Activated CD4-positive, alpha-beta memory T cell treated with anti-CD3 and anti-CD28 coated beads, Interleukin-2, amount 10 ng/mL, durations not matched to agents 7 days and 5 days (primary cell): Measurements from ENCODE around the gene FARP1. TPM values are rescaled to one million over a fixed set of nuclear protein-coding genes. Genes with fewer than 3 reads are reported as not detected.
A peak's percentile ranks its signal among the peaks of the same experiment; 100 is the strongest.

Experiments
- CTCF ChIA-PET: fragments of 350-600 bp; sonication (Branson Sonifier 250); formaldehyde crosslinking; loops from one replicate; lab custom pipeline; 2021; ENCODE audit warnings: antibody characterized with exemption, inconsistent platforms; lab: Charles Lee
- POLR2A ChIA-PET: fragments of 350-600 bp; sonication (Branson Sonifier 250); formaldehyde crosslinking; loops from one replicate; lab custom pipeline; 2021; ENCODE audit warnings: antibody characterized with exemption; lab: Charles Lee
- DNase-seq: peaks from one replicate; pipeline ENCODE4 v3.0.0-alpha.2; 2020
- H3K27ac Mint-ChIP-seq: one replicate; pipeline ENCODE4 v1.8.0; 2021; ENCODE audit warnings: mild to moderate bottlenecking, mixed read lengths
- H3K27me3 Mint-ChIP-seq: one replicate; pipeline ENCODE4 v1.8.0; 2021; ENCODE audit warnings: mixed read lengths
- H3K36me3 Mint-ChIP-seq: one replicate; pipeline ENCODE4 v1.8.0; 2021; ENCODE audit warnings: low read depth, mixed read lengths
- H3K4me1 Mint-ChIP-seq: one replicate; pipeline ENCODE4 v1.8.0; 2021; ENCODE audit warnings: mixed read lengths
- H3K4me3 Mint-ChIP-seq: one replicate; pipeline ENCODE4 v1.8.0; 2021; ENCODE audit warnings: mild to moderate bottlenecking, mixed read lengths
- H3K9me3 Mint-ChIP-seq: one replicate; pipeline ENCODE4 v1.8.0; 2021; ENCODE audit warnings: mixed read lengths
- total RNA-seq, 2 experiments: library from RNA; stranded (reverse); gene quantifications; one replicate each; pipeline ENCODE4 v1.2.3, GENCODE V29; 2021

Gene FARP1
- total RNA-seq, 2 experiments from 2014 or later = 0.50 to 0.75 TPM

GRCh38 chr13:98439126-98439828 lies 296.4 kb downstream of the FARP1 start:
- Mint-ChIP-seq H3K9me3 (no peaks in the 10 kb centered on the region), H3K36me3 (no peaks in the 10 kb centered on the region), H3K27me3 (no peaks in the 10 kb centered on the region), H3K27ac (no peak overlapping the region), H3K4me1 (no peaks in the 10 kb centered on the region), H3K4me3 (no peak overlapping the region)
- CTCF ChIA-PET = no interaction called here
- POLR2A ChIA-PET = no interaction called here
- DNase-seq = no peak

DNA sequence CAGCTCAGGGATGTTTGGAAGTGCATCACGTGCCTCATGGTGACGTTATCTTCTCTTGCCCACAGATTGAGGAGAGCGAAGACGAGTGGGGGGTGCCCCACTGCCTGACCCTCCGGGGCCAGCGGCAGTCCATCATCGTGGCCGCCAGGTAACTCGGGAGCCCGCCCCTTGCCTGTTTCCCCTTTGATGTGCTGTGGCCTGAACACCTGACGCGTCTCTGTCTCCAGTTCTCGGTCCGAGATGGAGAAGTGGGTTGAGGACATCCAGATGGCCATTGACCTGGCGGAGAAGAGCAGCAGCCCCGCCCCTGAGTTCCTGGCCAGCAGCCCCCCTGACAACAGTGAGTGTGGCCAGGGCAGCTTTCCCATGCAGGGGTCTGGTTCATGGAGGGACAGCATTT lies 297.0 kb downstream of the FARP1 start:
- POLR2A ChIA-PET = no interaction called here
- no peaks in the 10 kb centered on the region for H3K27me3 Mint-ChIP-seq
- CTCF ChIA-PET = interaction anchor here (1.3 to 1.4 kb wide), 2 partner anchors 213 to 233 kb away, joined by 3 to 4 read pairs; no protein-coding TSS in a partner anchor
- DNase-seq = no peak
- no peak overlapping the region for H3K27ac Mint-ChIP-seq
- H3K9me3 Mint-ChIP-seq = no peaks in the 10 kb centered on the region
- H3K4me1 Mint-ChIP-seq = no peaks in the 10 kb centered on the region
- no peaks in the 10 kb centered on the region for H3K36me3 Mint-ChIP-seq
- H3K4me3 Mint-ChIP-seq = no peak overlapping the region

- H3K4me3 Mint-ChIP-seq = no peak overlapping the region
- no peak for DNase-seq
- peaks cover 4% of the 10 kb centered on the region for H3K4me1 Mint-ChIP-seq
- no peaks in the 10 kb centered on the region for H3K36me3 Mint-ChIP-seq
- no peaks in the 10 kb centered on the region for H3K27me3 Mint-ChIP-seq
- H3K27ac Mint-ChIP-seq = no peak overlapping the region
- no peaks in the 10 kb centered on the region for H3K9me3 Mint-ChIP-seq
- POLR2A ChIA-PET = no interaction called here
- CTCF ChIA-PET = interaction anchor here (1.3 to 1.4 kb wide), 2 partner anchors 213 to 233 kb away, joined by 3 to 4 read pairs; no protein-coding TSS in a partner anchor
These were observed 297.6 kb downstream of the FARP1 start for GRCh38 chr13:98440390-98441055.

GRCh38 chr13:98441056-98441676 lies 298.3 kb downstream of the FARP1 start:
- H3K9me3 Mint-ChIP-seq = no peaks in the 10 kb centered on the region
- no peaks in the 10 kb centered on the region for H3K27me3 Mint-ChIP-seq
- POLR2A ChIA-PET = no interaction called here
- peaks cover 11% of the 10 kb centered on the region for H3K4me1 Mint-ChIP-seq
- H3K27ac Mint-ChIP-seq = no peak overlapping the region
- CTCF ChIA-PET = interaction anchor here (1.3 to 2.1 kb wide), 3 partner anchors 211 to 232 kb away, joined by 3 to 10 read pairs (median 4); no protein-coding TSS in a partner anchor
- no peak for DNase-seq
- H3K36me3 Mint-ChIP-seq = no peaks in the 10 kb centered on the region
- no peak overlapping the region for H3K4me3 Mint-ChIP-seq

GRCh38 chr13:98442391-98443230 lies 299.7 kb downstream of the FARP1 start:
- no peaks in the 10 kb centered on the region for H3K27me3 Mint-ChIP-seq
- POLR2A ChIA-PET = interaction anchor here (0.5 kb wide), 1 partner anchor 67 kb away, joined by 3 read pairs; no protein-coding TSS in a partner anchor

GRCh38 chr13:98443329-98443728 lies 300.4 kb downstream of the FARP1 start:
- H3K27ac Mint-ChIP-seq = no peak overlapping the region
- ChIA-PET POLR2A (interaction anchor here (0.5 kb wide), 1 partner anchor 66 kb away, joined by 3 read pairs; no protein-coding TSS in a partner anchor), CTCF (interaction anchor here (2.1 kb wide), 1 partner anchor 209 kb away, joined by 10 read pairs; no protein-coding TSS in a partner anchor)
- DNase-seq = no peak
- peaks cover 16% of the 10 kb centered on the region for H3K4me1 Mint-ChIP-seq
- H3K9me3 Mint-ChIP-seq = no peaks in the 10 kb centered on the region
- peaks cover 10% of the 10 kb centered on the region for H3K36me3 Mint-ChIP-seq
- no peaks in the 10 kb centered on the region for H3K27me3 Mint-ChIP-seq
- H3K4me3 Mint-ChIP-seq = no peak overlapping the region

More at GRCh38 chr13:98442391-98443230, 299.7 kb downstream of the FARP1 start:
- H3K36me3 Mint-ChIP-seq = peaks cover 3% of the 10 kb centered on the region
- no peak overlapping the region for H3K4me3 Mint-ChIP-seq
- H3K4me1 Mint-ChIP-seq = peaks cover 16% of the 10 kb centered on the region
- H3K9me3 Mint-ChIP-seq = no peaks in the 10 kb centered on the region
- no peak for DNase-seq
- H3K27ac Mint-ChIP-seq = no peak overlapping the region
- CTCF ChIA-PET = interaction anchor here (2.1 kb wide), 1 partner anchor 210 kb away, joined by 10 read pairs; no protein-coding TSS in a partner anchor

GRCh38 chr13:98443800-98444325 lies 301.0 kb downstream of the FARP1 start:
- POLR2A ChIA-PET = interaction anchor here (2.0 kb wide), 1 partner anchor 41 kb away, joined by 6 read pairs; no protein-coding TSS in a partner anchor
- peaks cover 12% of the 10 kb centered on the region for H3K36me3 Mint-ChIP-seq
- no peak overlapping the region for H3K27ac Mint-ChIP-seq

GRCh38 chr13:98444381-98444780 lies 301.5 kb downstream of the FARP1 start:
- Mint-ChIP-seq H3K27ac (no peak overlapping the region), H3K4me1 (peaks cover 17% of the 10 kb centered on the region), H3K9me3 (no peaks in the 10 kb centered on the region), H3K36me3 (peaks cover 17% of the 10 kb centered on the region), H3K4me3 (no peak overlapping the region), H3K27me3 (no peaks in the 10 kb centered on the region)
- no peak for DNase-seq
- ChIA-PET CTCF (interaction anchor here (0.7 to 4.6 kb wide), 21 partner anchors 11 to 588 kb away, joined by 3 to 125 read pairs (median 8); no protein-coding TSS in a partner anchor), POLR2A (interaction anchor here (1.0 to 2.0 kb wide), 4 partner anchors 40 to 209 kb away, joined by 3 to 8 read pairs (median 4); no protein-coding TSS in a partner anchor)

More at GRCh38 chr13:98443800-98444325, 301.0 kb downstream of the FARP1 start:
- no peak for DNase-seq
- Mint-ChIP-seq H3K4me1 (peaks cover 16% of the 10 kb centered on the region), H3K4me3 (no peak overlapping the region), H3K9me3 (no peaks in the 10 kb centered on the region), H3K27me3 (no peaks in the 10 kb centered on the region)
- CTCF ChIA-PET = interaction anchor here (1.9 to 2.8 kb wide), 5 partner anchors 23 to 229 kb away, joined by 7 to 17 read pairs (median 12); no protein-coding TSS in a partner anchor

DNA sequence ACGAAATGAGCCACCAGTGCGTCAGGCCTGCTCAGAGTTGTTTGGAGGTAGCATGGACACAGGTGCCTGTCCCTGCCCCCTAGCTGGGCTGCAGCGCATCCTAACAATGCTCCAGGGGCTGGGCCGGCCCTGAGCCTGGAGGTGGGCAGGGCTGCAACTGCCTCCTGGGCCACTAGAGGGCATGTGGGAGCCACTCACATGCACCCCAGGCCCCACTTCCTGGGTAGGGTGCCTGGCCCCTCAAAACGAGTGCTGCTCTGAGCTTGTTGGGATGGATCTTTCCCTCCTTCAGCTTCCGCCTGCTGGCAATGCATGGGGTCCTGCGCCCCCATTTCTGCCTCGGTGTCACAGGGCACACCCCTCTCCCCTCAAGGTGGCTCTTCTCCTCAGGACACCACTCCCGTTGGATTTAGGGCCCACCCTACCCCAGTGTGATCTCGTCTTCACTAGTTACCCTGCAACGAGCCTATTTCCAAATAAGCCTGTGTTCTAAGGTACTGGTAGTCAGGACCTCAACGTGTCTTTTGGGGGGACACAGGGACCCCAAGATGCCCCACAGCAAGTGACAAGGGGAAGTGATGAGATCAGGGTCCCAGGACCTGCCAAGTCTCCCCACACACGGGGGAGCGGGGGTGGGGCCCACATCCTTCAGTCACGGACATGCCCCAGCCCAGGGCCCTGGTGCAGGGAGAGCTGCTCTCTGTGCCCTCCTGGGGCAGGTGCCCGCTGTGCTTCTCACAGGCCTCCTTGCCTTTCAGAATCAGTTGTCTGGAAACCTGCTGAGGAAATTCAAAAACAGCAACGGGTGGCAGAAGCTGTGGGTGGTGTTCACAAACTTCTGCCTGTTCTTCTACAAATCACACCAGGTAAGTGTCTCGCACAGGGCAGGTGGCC lies 302.7 kb downstream of the FARP1 start:
- DNase-seq = peak; percentile 82
- Mint-ChIP-seq H3K4me1 (peaks cover 22% of the 10 kb centered on the region), H3K9me3 (no peaks in the 10 kb centered on the region), H3K4me3 (peak overlapping the region; percentile 14), H3K36me3 (peaks cover 17% of the 10 kb centered on the region), H3K27me3 (no peaks in the 10 kb centered on the region), H3K27ac (peak overlapping the region; percentile 54)
- POLR2A ChIA-PET = interaction anchor here (0.6 to 2.0 kb wide), 12 partner anchors 11 to 226 kb away, joined by 3 to 8 read pairs (median 4); partner anchors contain the start of gene STK24
- CTCF ChIA-PET = interaction anchor here (0.6 to 4.6 kb wide), 39 partner anchors 8 to 589 kb away, joined by 3 to 125 read pairs (median 5); no protein-coding TSS in a partner anchor

GRCh38 chr13:98446234-98446621 lies 303.3 kb downstream of the FARP1 start:
- ChIA-PET CTCF (interaction anchor here (1.0 to 4.6 kb wide), 13 partner anchors 9 to 239 kb away, joined by 3 to 125 read pairs (median 7); no protein-coding TSS in a partner anchor), POLR2A (interaction anchor here (1.4 to 1.9 kb wide), 3 partner anchors 10 to 207 kb away, joined by 3 to 8 read pairs (median 4); no protein-coding TSS in a partner anchor)
- H3K36me3 Mint-ChIP-seq = peaks cover 22% of the 10 kb centered on the region
- no peaks in the 10 kb centered on the region for H3K27me3 Mint-ChIP-seq
- H3K9me3 Mint-ChIP-seq = no peaks in the 10 kb centered on the region
- peaks cover 28% of the 10 kb centered on the region for H3K4me1 Mint-ChIP-seq
- no peak for DNase-seq
- H3K27ac Mint-ChIP-seq = peak overlapping the region; percentile 54
- H3K4me3 Mint-ChIP-seq = no peak overlapping the region
